Activated CD8-positive, alpha-beta memory T cell treated with anti-CD3 and anti-CD28 coated beads, Interleukin-2, amount 50 U/mL, for 48 hours (primary cell): ENCODE measurements around the gene OR10A4.
"Not testable (repeated sequence)": the region's sequence is repeated elsewhere in the genome, so short reads cannot be mapped to it uniquely, and the experiment has no call there.

Experiments
- DNase-seq: peaks from one replicate; pipeline ENCODE4 v3.0.0-alpha.2; 2020

The OR10A4 gene

GRCh38 chr11:6900327-6900999 lies 24.0 kb downstream of the OR10A4 start:
- no peak for DNase-seq

GRCh38 chr11:6904804-6905203 lies 28.4 kb downstream of the OR10A4 start:
- not testable (repeated sequence) for DNase-seq

- DNase-seq, result no peak
Observed at GRCh38 chr11:6911378-6911777, 35.0 kb downstream of the OR10A4 start.

GRCh38 chr11:6911948-6912347 lies 35.5 kb downstream of the OR10A4 start:
- no peak for DNase-seq

- DNase-seq, result no peak
Observed at GRCh38 chr11:6919698-6920097, 43.3 kb downstream of the OR10A4 start.

GRCh38 chr11:6920702-6921101 lies 44.3 kb downstream of the OR10A4 start, which contains the start of gene OR2D3:
TSS of gene OR2D3 (plus strand) at chr11:6921002. CDS start at chr11:6921002, 0 bp downstream.
- DNase-seq, result no peak

GRCh38 chr11:6925007-6925577 lies 48.7 kb downstream of the OR10A4 start:
- DNase-seq, result no peak

GRCh38 chr11:6925636-6926207 lies 49.3 kb downstream of the OR10A4 start:
- DNase-seq, result no peak

GRCh38 chr11:6926208-6927029 lies 50.0 kb downstream of the OR10A4 start, which contains the start of gene ZNF215:
TSS of gene ZNF215 (plus strand) at chr11:6926426. CDS start at chr11:6932273, 5,847 bp downstream.
- peak; percentile 70 for DNase-seq

GRCh38 chr11:6927030-6927617 lies 50.7 kb downstream of the OR10A4 start:
- no peak for DNase-seq
